HepG2 (cell line): ENCODE measurements around the gene PGS1. TPM values are rescaled to one million over a fixed set of nuclear protein-coding genes. Genes with fewer than 3 reads are reported as not detected.
A peak's percentile ranks its signal among the peaks of the same experiment; 100 is the strongest.

ENCODE experiments used
- ATF1 ChIP-seq: IDR thresholded peaks from 2 replicates; pipeline ENCODE4 v1.6.1; 2016; ENCODE audit warnings: mild to moderate bottlenecking, control low read depth
- EED ChIP-seq: sonication (generic); formaldehyde crosslinking; IDR thresholded peaks from 2 replicates; pipeline ENCODE4 v1.5.0; 2020; ENCODE audit warnings: mild to moderate bottlenecking, missing genetic modification reagents
- HDAC2 ChIP-seq: sonication (generic); formaldehyde crosslinking; IDR thresholded peaks from 2 replicates; pipeline ENCODE4 v1.4.0; 2020; ENCODE audit warnings: missing genetic modification reagents
- HOXA5 ChIP-seq: sonication (generic); formaldehyde crosslinking; IDR thresholded peaks from 2 replicates; pipeline ENCODE4 v1.4.0; 2020; ENCODE audit warnings: missing genetic modification reagents
- KLF16 ChIP-seq, 2 experiments: sonication (generic) in 1 of 2; formaldehyde crosslinking in 1 of 2; IDR thresholded peaks; 2 replicates each; pipeline versions ENCODE4 v1.6.1 to v1.8.0; 2016 to 2023; ENCODE audit warnings: missing genetic modification reagents in 2 of 2, missing compliant biosample characterization in 1 of 2
- MTF2 ChIP-seq: sonication (generic); formaldehyde crosslinking; IDR thresholded peaks from 2 replicates; pipeline ENCODE4 v1.5.0; 2020; ENCODE audit warnings: missing genetic modification reagents, borderline replicate concordance
- SALL2 ChIP-seq: sonication (generic); formaldehyde crosslinking; IDR thresholded peaks from 2 replicates; pipeline ENCODE4 v1.8.1; 2023; ENCODE audit warnings: mild to moderate bottlenecking, missing genetic modification reagents, inconsistent platforms
- ZFP82 ChIP-seq: sonication (generic); formaldehyde crosslinking; IDR thresholded peaks from 2 replicates; pipeline ENCODE4 v1.5.1; 2020; ENCODE audit warnings: mild to moderate bottlenecking, missing genetic modification reagents, borderline replicate concordance
- ZNF124 ChIP-seq: sonication (generic); formaldehyde crosslinking; IDR thresholded peaks from 2 replicates; pipeline ENCODE4 v1.4.0; 2020; ENCODE audit warnings: missing genetic modification reagents
- ZNF33A ChIP-seq: sonication (generic); formaldehyde crosslinking; IDR thresholded peaks from 2 replicates; pipeline ENCODE4 v1.5.1; 2020; ENCODE audit warnings: missing genetic modification reagents, mild to moderate bottlenecking, moderate library complexity, borderline replicate concordance
- ZNF350 ChIP-seq: sonication (generic); formaldehyde crosslinking; IDR thresholded peaks from 2 replicates; pipeline ENCODE4 v1.4.0; 2020; ENCODE audit warnings: mild to moderate bottlenecking, low read depth, missing genetic modification reagents, borderline replicate concordance
- ZNF607 ChIP-seq: sonication (generic); formaldehyde crosslinking; IDR thresholded peaks from 2 replicates; pipeline ENCODE4 v1.5.1; 2020; ENCODE audit warnings: missing genetic modification reagents, mild to moderate bottlenecking, borderline replicate concordance
- ZNF761 ChIP-seq: sonication (generic); formaldehyde crosslinking; conservative IDR thresholded peaks from 2 replicates; pipeline ENCODE4 v1.4.0; 2020; ENCODE audit warnings: mild to moderate bottlenecking, missing genetic modification reagents
- ZNF816 ChIP-seq: sonication (generic); formaldehyde crosslinking; IDR thresholded peaks from 2 replicates; pipeline ENCODE4 v1.8.0; 2022; ENCODE audit warnings: missing genetic modification reagents, mild to moderate bottlenecking, borderline replicate concordance
- polyA plus RNA-seq, 8 experiments: library from polyadenylated mRNA; depleted of rRNA in 3 of 8; stranded (reverse) in 7 of 8; unstranded in 1 of 8; fragments of >200 nt; fragmentation: Illumina TruSeq in 4 of 8; extraction: Trizol in 4 of 8; gene quantifications; 2 replicates each; pipeline versions ENCODE4 v1.2.1 to v1.2.3, GENCODE V29; 2011 to 2016; ENCODE audit warnings: low read depth in 4 of 8, missing spikeins in 1 of 8, mixed read lengths in 1 of 8; ENCODE audit not compliant: insufficient read depth in 1 of 8
- total RNA-seq, 5 experiments: library from RNA; depleted of rRNA; stranded (reverse); fragments of >200 nt; fragmentation: Illumina TruSeq; extraction: Trizol; gene quantifications; 2 replicates each; pipeline ENCODE4 v1.2.3, GENCODE V29; 2016; ENCODE audit warnings: low read depth in 1 of 5
- TF ChIP-seq, protein P1 (sequence below): sonication (generic); formaldehyde crosslinking; conservative IDR thresholded peaks from 2 replicates; pipeline ENCODE4 v1.4.0; 2020; ENCODE audit warnings: missing genetic modification reagents
- TF ChIP-seq, protein P2 (sequence below): IDR thresholded peaks from 2 replicates; pipeline ENCODE4 v1.6.1; 2016; ENCODE audit warnings: low read depth
- TF ChIP-seq, protein P3 (sequence below): sonication (generic); formaldehyde crosslinking; IDR thresholded peaks from 2 replicates; pipeline ENCODE4 v1.5.1; 2020; ENCODE audit warnings: mild to moderate bottlenecking, missing genetic modification reagents
- TF ChIP-seq, protein P4 (sequence below): sonication (generic); formaldehyde crosslinking; IDR thresholded peaks from 2 replicates; pipeline ENCODE4 v1.5.1; 2020; ENCODE audit warnings: mild to moderate bottlenecking, moderate library complexity, missing genetic modification reagents

The PGS1 gene
- total and polyA plus RNA-seq, 2 of the 13 experiments (the other 11 are each of a cell fraction or from before 2014, with no cell fraction given) = 25.9 to 31.5 TPM

DNA sequence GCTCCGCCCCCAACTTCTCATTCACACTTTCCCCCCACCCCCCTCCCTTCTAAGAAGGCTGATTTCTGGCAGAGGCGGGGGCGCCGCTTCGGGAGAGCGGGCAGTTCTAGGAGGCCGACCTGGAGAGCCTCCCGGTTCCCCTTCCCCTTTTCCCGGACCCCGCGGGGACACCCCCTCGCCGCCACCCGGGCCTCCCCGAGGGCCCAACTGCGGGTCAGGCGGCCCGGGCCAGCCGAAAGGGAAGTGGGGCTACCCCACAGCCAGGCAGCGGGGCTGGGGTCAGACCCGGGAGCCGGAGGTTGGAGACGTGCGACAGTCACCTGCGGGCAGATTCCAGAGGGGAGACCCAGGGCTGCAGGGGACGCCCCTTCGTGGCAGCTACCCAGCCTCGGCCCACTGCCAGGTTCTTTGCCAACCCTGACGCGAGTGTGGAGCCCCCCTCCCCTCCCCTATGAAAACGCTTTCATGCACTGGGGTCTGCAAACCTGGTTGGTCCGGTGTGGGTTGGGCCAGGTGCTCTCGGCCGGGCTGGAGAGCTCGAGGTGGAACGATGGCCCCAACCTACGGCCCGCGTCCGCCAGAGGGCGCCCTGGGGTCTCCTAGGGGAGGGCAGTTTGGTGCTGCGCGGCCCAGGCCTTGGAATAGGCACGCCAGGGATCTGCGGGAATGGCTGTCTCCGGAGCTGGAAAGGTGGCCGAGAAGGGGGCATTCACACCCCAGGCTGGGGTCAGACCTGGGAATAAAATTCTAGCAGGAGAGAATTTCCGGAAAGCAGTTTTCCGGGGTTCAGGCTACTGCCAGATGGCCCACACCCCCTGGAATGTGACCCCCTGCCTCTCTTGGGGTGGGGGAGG lies 17.9 kb upstream of the PGS1 start (continued):
- TF ChIP-seq, protein P1, sequence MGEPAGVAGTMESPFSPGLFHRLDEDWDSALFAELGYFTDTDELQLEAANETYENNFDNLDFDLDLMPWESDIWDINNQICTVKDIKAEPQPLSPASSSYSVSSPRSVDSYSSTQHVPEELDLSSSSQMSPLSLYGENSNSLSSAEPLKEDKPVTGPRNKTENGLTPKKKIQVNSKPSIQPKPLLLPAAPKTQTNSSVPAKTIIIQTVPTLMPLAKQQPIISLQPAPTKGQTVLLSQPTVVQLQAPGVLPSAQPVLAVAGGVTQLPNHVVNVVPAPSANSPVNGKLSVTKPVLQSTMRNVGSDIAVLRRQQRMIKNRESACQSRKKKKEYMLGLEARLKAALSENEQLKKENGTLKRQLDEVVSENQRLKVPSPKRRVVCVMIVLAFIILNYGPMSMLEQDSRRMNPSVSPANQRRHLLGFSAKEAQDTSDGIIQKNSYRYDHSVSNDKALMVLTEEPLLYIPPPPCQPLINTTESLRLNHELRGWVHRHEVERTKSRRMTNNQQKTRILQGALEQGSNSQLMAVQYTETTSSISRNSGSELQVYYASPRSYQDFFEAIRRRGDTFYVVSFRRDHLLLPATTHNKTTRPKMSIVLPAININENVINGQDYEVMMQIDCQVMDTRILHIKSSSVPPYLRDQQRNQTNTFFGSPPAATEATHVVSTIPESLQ (CRISPR knock-in tag) = no peak
- TF ChIP-seq ZNF816 (CRISPR knock-in tag) = no peak
- TF ChIP-seq ZNF124 (CRISPR knock-in tag) = no peak
- no peak for TF ChIP-seq ZNF607
- peak; percentile 55; the same call in 1 of the 2 replicates for TF ChIP-seq ZNF350 (CRISPR knock-in tag)
- TF ChIP-seq, protein P2, sequence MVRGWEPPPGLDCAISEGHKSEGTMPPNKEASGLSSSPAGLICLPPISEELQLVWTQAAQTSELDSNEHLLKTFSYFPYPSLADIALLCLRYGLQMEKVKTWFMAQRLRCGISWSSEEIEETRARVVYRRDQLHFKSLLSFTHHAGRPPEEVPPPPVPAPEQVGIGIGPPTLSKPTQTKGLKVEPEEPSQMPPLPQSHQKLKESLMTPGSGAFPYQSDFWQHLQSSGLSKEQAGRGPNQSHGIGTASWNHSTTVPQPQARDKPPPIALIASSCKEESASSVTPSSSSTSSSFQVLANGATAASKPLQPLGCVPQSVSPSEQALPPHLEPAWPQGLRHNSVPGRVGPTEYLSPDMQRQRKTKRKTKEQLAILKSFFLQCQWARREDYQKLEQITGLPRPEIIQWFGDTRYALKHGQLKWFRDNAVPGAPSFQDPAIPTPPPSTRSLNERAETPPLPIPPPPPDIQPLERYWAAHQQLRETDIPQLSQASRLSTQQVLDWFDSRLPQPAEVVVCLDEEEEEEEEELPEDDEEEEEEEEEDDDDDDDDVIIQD (CRISPR knock-in tag) = no peak; the same call in 1 of the 2 replicates
- peak; percentile 86; the same call in 1 of the 2 replicates for TF ChIP-seq MTF2 (CRISPR knock-in tag)
- TF ChIP-seq ZFP82 = no peak
- TF ChIP-seq KLF16 (CRISPR knock-in tag; IDR thresholded peaks at IDR 0.05) = peak in 1 of 2 experiments; percentile 71; a peak in 1 of 4 replicates
- no peak for TF ChIP-seq ZNF761 (CRISPR knock-in tag)
- peak; percentile 71 for TF ChIP-seq HOXA5 (CRISPR knock-in tag)
- TF ChIP-seq EED (CRISPR knock-in tag) = peak; percentile 32; the same call in 1 of the 2 replicates
- TF ChIP-seq, protein P3, sequence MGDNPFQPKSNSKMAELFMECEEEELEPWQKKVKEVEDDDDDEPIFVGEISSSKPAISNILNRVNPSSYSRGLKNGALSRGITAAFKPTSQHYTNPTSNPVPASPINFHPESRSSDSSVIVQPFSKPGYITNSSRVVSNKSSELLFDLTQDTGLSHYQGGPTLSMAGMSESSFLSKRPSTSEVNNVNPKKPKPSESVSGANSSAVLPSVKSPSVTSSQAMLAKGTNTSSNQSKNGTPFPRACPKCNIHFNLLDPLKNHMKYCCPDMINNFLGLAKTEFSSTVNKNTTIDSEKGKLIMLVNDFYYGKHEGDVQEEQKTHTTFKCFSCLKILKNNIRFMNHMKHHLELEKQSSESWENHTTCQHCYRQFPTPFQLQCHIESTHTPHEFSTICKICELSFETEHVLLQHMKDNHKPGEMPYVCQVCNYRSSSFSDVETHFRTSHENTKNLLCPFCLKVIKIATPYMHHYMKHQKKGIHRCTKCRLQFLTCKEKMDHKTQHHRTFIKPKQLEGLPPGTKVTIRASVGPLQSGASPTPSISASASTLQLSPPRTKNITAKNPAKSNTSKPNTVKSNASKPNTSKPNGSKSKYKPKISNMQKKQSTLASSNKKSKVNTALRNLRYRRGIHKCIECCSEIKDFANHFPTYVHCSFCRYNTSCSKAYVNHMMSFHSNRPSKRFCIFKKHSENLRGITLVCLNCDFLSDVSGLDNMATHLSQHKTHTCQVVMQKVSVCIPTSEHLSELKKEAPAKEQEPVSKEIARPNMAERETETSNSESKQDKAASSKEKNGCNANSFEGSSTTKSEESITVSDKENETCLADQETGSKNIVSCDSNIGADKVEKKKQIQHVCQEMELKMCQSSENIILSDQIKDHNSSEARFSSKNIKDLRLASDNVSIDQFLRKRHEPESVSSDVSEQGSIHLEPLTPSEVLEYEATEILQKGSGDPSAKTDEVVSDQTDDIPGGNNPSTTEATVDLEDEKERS (CRISPR knock-in tag) = 0 out of 2 replicates have a peak, but pooled peaks have one; percentile 39
- TF ChIP-seq, protein P4, sequence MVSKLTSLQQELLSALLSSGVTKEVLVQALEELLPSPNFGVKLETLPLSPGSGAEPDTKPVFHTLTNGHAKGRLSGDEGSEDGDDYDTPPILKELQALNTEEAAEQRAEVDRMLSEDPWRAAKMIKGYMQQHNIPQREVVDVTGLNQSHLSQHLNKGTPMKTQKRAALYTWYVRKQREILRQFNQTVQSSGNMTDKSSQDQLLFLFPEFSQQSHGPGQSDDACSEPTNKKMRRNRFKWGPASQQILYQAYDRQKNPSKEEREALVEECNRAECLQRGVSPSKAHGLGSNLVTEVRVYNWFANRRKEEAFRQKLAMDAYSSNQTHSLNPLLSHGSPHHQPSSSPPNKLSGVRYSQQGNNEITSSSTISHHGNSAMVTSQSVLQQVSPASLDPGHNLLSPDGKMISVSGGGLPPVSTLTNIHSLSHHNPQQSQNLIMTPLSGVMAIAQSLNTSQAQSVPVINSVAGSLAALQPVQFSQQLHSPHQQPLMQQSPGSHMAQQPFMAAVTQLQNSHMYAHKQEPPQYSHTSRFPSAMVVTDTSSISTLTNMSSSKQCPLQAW = peak; percentile 60; the same call in 1 of the 2 replicates
- TF ChIP-seq ZNF33A (CRISPR knock-in tag) = no peak
- TF ChIP-seq HDAC2 (CRISPR knock-in tag) = peak; percentile 54; the same call in 1 of the 2 replicates
- no peak for TF ChIP-seq ATF1 (CRISPR knock-in tag)
- peak; percentile 89 for TF ChIP-seq SALL2 (CRISPR knock-in tag)
